HUES64 (cell line): ENCODE results near the gene SLC2A4.
"Not testable (repeated sequence)": the region's sequence is repeated elsewhere in the genome, so short reads cannot be mapped to it uniquely, and the experiment has no call there.

ENCODE experiments used
- H3K27ac ChIP-seq: 2 replicates; pipeline ENCODE4 v1.7.0; 2013; ENCODE audit warnings: low read depth, low read length, inconsistent platforms
- H3K27me3 ChIP-seq: 2 replicates; pipeline ENCODE4 v1.6.1; 2013; ENCODE audit warnings: mild to moderate bottlenecking, low read length; ENCODE audit not compliant: insufficient read depth
- H3K36me3 ChIP-seq: 2 replicates; pipeline ENCODE4 v1.6.1; 2013; ENCODE audit warnings: mild to moderate bottlenecking, low read length; ENCODE audit not compliant: insufficient read depth
- H3K4me1 ChIP-seq: 2 replicates; pipeline ENCODE4 v1.6.1; 2013; ENCODE audit warnings: mild to moderate bottlenecking, low read length, moderate library complexity; ENCODE audit not compliant: insufficient read depth
- H3K4me3 ChIP-seq: 2 replicates; pipeline ENCODE4 v1.5.1; 2013; ENCODE audit warnings: mild to moderate bottlenecking, low read length, moderate library complexity
- H3K9ac ChIP-seq: 2 replicates; pipeline ENCODE4 v1.6.1; 2013; ENCODE audit warnings: mild to moderate bottlenecking, low read depth, low read length
- H3K9me3 ChIP-seq: 2 replicates; pipeline ENCODE4 v1.6.1; 2013; ENCODE audit warnings: low read depth, low read length; ENCODE audit not compliant: insufficient read depth
- WGBS: fragments of 150-250, 120-280 bp; methylation state at CpG from one replicate; pipeline ENCODE4 v1.1.7; 2013; ENCODE audit warnings: missing lambda C conversion rate; 5-methylcytosine and 5-hydroxymethylcytosine counted together

Gene SLC2A4

DNA sequence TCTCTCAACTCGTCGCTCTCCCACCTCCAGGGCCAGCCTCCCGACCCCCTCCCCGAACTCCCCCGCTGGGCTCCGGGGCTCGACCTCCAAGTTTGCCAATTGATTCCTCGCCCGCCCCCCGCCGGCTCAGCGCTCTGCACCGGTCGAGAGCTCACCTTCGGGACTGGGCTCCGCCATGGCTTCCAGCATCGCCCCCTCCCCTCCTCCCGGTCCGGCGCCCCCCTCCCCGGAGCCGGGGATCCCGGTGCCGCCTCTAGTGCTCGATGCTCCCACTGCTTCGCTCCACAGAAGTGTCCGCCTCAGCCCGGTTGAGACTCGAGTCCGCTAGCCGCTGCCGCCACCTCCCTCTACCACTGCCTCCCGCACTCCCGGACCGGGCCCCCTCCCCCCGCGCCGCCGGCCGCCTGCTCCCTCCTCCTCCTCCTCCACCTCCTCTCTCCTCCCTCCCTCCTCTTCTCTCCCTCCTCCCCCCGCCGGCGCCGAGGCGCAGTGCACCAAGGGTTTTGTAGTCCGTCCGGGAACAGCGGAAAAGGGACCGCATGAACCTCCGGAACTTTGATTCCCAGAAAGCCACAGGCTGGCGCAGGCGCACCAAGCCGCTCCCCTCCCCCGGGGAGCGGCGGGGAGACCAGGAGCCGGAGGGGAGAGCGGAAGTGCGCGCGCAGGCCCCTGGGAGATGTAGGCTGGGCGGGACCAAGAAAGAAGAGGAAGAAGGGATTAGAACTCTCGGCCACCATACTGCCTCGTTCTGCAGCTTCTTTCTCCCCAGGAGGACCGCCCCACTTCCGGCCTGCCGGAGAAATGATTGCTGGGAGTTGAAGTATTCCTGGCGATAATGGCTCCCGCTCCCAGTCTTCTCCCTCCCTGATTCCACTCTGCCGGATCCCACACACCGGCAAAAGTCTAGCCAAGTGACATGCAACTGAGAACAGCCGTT lies 42.2 kb upstream of the SLC2A4 start, which contains the start of gene PHF23:
PHF23 (minus strand) TSS at position 367 of the 937 bp plus-strand sequence; CDS start at position 189, 178 bp downstream.
- Histone ChIP-seq H3K27me3 (no peaks in the 10 kb centered on the region), H3K9me3 (no peaks in the 10 kb centered on the region), H3K9ac (peak within 1 kb of the TSS; percentile 84), H3K4me1 (peaks cover 20% of the 10 kb centered on the region), H3K27ac (peak within 1 kb of the TSS; percentile 76), H3K36me3 (peaks cover 44% of the 10 kb centered on the region), H3K4me3 (peak within 1 kb of the TSS; percentile 80)
- under 1% methylated on average over 68 of the region's 72 CpGs for WGBS

DNA sequence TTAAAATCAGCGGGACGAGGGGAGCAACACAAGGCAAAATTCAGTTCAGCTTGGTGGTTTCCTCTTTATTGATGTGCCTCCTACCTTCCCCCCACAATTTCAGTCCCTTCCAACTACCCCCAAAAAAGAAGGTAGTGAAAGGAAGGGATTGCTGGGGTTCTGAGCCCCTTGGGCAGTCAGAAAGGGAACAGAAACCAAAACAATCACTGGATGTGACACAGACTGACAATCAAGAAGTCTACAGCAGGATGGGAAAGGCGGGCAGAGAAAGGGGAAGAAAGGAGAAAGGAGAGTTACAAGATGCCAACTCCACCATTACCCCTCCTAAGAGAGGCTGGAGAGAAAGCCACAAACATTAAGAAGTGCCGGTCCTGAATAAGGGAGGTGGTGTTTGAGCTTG lies 41.1 kb upstream of the SLC2A4 start:
- Histone ChIP-seq H3K27ac (no peak overlapping the region; the same call in 1 of the 2 replicates), H3K27me3 (no peaks in the 10 kb centered on the region), H3K36me3 (peaks cover 42% of the 10 kb centered on the region), H3K4me3 (peak overlapping the region; percentile 41), H3K9me3 (no peaks in the 10 kb centered on the region), H3K9ac (no peak overlapping the region), H3K4me1 (peaks cover 20% of the 10 kb centered on the region)
- WGBS: 74% methylated on average over 3 of the region's 4 CpGs

DNA sequence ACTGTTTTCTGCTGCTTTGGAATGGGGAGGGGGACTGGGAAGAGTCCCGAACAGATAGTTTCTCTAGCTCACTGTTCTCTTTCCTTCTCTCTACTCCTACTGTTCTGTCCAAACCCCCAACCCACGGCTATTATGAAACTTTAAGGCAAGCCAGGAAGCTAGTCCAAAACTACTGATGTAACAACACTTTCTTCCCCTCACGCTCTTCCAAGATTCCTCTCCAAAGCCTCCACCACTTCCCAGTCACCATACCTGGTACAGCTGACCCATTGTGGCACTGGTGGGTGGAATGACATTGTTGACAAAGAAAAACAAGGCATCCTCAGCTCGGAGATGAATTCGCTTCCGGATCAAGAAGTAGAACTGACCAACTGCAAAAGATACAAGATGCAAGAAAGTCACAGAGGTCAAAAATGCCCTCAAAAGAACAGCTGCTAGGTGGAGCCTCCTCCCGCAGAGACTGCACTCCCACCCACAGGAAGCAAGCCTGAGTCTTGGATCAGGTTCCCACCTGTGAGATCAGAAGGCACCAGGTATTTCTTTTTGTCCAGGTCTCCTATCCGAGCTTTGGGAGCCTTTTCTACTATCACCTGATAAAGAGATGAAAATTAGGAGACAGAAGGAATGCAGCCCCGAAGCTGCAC lies 40.3 kb upstream of the SLC2A4 start:
- peaks cover 20% of the 10 kb centered on the region for H3K4me1 ChIP-seq

DNA sequence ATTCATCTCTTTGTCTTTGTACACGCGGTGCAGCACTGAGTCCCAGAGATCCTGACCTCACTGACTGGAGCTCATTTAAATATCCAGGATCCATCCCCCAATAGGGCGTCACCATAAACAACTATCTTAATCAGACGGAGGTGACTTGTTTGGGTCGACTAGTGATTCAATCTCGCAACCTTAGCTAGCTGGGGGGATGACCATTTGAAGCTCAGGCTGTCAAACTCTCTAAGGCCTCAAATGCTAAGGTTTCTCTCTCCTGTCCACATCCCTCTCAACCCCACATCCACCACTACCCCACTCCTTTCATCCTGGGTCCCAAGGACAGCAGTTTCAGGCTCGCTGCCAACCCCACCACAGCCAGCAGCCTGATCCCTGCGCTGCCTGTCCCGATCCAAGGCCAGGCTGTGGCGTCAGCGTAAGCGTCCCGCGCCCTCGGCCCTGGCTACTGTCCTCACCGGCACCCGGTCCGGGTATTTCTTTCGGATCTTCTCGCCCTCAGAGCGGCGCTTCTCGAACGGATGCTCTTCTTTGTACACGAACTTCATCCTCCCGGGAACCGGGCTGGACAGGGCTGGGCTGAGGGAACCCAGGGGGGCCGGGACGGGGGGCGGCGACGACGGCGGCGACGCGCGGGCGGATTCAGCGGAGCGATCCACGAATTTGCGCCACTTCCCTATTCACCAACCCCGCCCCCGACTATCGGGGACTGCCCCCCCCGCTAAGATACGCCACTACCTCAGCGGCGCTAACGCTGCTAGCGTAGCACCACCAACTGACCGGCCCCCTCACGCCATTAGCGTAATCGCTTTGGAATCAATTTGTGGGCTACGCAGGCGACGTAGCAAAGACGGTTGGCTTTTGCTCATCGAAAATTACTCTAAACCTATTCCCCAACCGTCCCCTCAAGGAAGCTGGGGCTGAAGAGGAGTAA lies 39.5 kb upstream of the SLC2A4 start, which contains the start of gene GABARAP:
GABARAP (minus strand) TSS at position 667 of the 934 bp plus-strand sequence; CDS start at position 548, 119 bp downstream.
- WGBS: under 1% methylated on average over 62 of the region's 62 CpGs
- Histone ChIP-seq H3K27me3 (no peaks in the 10 kb centered on the region), H3K9me3 (no peaks in the 10 kb centered on the region), H3K36me3 (peaks cover 41% of the 10 kb centered on the region), H3K9ac (peak within 1 kb of the TSS; percentile 88), H3K4me3 (peak within 1 kb of the TSS; percentile 77), H3K4me1 (peaks cover 18% of the 10 kb centered on the region), H3K27ac (peak within 1 kb of the TSS; percentile 95)

More for the DNA sequence above, 40.3 kb upstream of the SLC2A4 start:
- WGBS: 46% methylated on average over 9 of the region's 9 CpGs
- H3K36me3 ChIP-seq: peaks cover 41% of the 10 kb centered on the region
- no peaks in the 10 kb centered on the region for H3K9me3 ChIP-seq
- H3K27me3 ChIP-seq: no peaks in the 10 kb centered on the region
- H3K9ac ChIP-seq: peak overlapping the region; percentile 88
- H3K27ac ChIP-seq: peak overlapping the region; percentile 95
- H3K4me3 ChIP-seq: peak overlapping the region; percentile 77

DNA sequence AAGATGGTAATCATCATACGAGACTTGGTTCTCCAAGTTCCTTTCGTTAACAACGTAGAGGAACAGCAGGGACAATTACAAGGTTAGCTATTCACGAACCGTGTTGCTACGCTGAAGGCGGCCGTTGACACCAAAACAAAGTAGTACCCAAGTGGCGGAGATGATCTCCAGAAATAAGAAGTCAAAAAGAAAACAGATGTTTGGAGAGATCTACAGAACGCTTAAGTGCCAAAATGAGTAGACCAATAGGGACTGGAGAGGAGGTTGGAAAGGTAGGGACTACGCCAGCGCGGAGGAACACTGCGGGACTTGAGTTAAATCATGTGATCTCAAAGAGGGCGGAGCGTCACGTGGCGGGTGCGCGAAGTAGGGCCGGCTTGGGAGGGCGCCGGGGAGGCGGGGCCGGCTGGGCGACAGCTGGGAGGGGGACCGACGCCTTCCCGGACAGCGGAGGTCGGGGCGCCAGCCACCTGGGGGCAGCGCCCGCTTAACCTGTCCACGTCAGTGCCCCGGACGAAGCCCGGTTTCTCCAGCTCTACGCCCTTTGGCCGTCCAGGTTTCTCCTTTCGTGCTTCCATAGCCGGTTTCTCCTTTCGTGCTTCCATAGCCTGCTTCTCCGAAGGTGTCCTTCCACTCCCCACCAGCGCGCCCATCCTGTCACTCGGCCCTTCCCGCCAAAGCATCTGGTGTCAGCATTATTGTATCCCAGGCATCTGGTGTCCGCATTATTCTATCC lies 38.6 kb upstream of the SLC2A4 start:
- H3K9ac ChIP-seq: peak overlapping the region; percentile 88
- H3K4me3 ChIP-seq: peak overlapping the region; percentile 77
- 2% methylated on average over 49 of the region's 49 CpGs for WGBS
- H3K9me3 ChIP-seq: no peaks in the 10 kb centered on the region
- H3K27ac ChIP-seq: peak overlapping the region; percentile 95
- peaks cover 37% of the 10 kb centered on the region for H3K36me3 ChIP-seq
- no peaks in the 10 kb centered on the region for H3K27me3 ChIP-seq
- H3K4me1 ChIP-seq: peaks cover 14% of the 10 kb centered on the region; the same call in 1 of the 2 replicates

DNA sequence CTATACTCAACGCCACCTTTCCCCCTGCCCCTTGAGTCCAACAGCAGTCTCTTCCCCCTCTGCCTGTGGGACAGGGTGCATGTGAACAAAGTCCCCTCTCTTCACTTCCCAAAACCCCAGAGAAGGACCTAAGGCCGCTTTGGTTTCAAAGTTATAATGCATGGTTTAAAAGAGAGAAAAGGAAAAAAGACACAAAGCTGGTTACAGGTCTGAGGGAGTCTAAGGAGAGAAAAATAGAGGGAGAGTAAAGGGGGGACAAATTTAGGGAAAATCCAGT lies 38.1 kb upstream of the SLC2A4 start:
- H3K4me3 ChIP-seq: peak overlapping the region; percentile 77
- H3K27ac ChIP-seq: peak overlapping the region; percentile 95; the same call in 1 of the 2 replicates
- H3K36me3 ChIP-seq: peaks cover 37% of the 10 kb centered on the region
- no peaks in the 10 kb centered on the region for H3K27me3 ChIP-seq
- peak overlapping the region; percentile 88; the same call in 1 of the 2 replicates for H3K9ac ChIP-seq
- WGBS: 54% methylated on average over 2 of the region's 2 CpGs
- H3K4me1 ChIP-seq: peaks cover 14% of the 10 kb centered on the region; the same call in 1 of the 2 replicates
- no peaks in the 10 kb centered on the region for H3K9me3 ChIP-seq

DNA sequence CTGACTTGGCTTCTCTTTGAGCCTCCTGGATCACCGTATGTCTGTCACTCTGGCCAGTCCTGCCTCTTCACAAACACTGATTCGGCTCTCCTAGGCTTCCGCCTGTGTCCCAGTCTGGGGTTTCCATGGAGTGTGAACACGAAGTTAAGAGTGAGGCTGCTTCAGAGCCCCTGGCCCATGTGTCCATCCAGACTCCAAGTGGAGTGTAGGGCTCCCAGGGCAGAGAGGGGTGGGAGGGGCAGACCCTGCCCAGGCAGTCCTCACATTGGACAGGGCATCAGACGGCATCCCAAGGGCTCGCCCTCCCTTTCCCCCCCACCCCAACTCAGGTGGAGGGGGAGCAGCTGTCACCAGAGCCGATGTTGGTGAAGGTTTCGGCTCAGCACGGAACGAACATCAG lies 37.7 kb upstream of the SLC2A4 start:
- not testable (repeated sequence) for H3K9ac ChIP-seq, H3K4me3 ChIP-seq, H3K9me3 ChIP-seq, H3K27me3 ChIP-seq, H3K27ac ChIP-seq
- Histone ChIP-seq H3K4me1 (peaks cover 14% of the 10 kb centered on the region; the same call in 1 of the 2 replicates), H3K36me3 (peaks cover 37% of the 10 kb centered on the region)
- 96% methylated on average over 9 of the region's 10 CpGs for WGBS

DNA sequence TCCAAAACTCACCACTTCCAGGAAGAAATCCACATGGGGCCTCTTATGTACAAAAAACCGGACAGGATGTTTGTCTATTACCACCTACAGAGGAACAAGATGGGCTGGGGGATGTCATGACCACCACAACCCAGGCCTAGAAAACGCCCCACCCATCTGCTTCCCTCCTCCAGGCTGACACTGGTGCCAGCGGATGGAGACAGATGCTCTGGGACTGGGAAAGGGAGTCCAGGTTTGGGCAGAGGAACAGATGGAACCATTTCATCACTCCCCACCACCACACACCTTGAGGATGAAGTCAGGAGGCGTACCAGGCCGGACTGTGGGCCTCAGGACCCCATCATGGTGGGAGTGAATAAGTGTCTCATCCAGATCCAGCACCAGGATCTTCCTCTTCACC lies 34.7 kb upstream of the SLC2A4 start:
- no peak overlapping the region for H3K9ac ChIP-seq
- 95% methylated on average over 5 of the region's 5 CpGs for WGBS
- peaks cover 7% of the 10 kb centered on the region; the same call in 1 of the 2 replicates for H3K4me1 ChIP-seq
- H3K4me3 ChIP-seq: no peak overlapping the region
- H3K27ac ChIP-seq: no peak overlapping the region
- peaks cover 28% of the 10 kb centered on the region for H3K36me3 ChIP-seq
- H3K9me3 ChIP-seq: no peaks in the 10 kb centered on the region
- no peaks in the 10 kb centered on the region for H3K27me3 ChIP-seq

DNA sequence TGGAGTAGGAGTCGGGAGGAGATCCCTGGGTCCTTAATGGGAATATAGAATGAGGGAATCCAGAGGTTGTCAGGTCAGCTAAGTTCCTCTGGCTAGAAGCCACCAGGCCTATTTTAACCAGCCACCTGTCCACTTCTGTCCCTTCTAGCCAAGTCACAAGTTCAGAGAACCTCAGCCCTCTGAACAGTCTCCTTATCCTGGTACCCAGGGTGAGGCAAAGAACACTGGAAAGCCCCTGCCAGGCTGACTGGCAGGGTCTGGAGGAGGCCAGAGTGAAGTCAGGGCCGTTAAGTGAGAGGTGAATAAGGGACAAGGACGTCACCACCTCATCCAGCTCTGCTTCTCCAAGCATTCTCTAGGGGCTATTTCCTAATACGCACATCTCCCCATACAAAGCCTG lies 32.7 kb upstream of the SLC2A4 start:
- no peak overlapping the region for H3K4me3 ChIP-seq
- peaks cover 28% of the 10 kb centered on the region for H3K36me3 ChIP-seq
- H3K9ac ChIP-seq: no peak overlapping the region

DNA sequence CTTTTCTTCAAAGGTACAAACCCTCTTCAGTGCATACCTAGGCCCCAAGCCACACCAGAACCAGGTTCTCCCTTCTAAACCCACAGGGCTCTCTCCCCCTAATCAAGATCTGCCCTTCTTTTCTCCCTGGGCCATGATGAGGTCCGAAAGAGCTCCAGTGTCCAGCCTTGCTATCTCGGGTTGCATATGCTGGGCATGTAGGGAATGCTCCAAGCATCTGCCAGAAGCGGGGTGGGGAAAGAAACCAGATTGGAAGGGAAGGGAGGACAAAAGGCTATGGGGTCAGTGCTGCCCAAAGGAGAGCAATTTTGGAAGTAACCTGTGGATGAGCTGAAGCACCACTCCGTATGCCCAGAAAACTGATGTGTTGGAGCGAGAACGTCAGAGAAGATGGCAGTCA lies 32.3 kb upstream of the SLC2A4 start:
- 0 out of 2 replicates have a peak overlapping the region, but pooled peaks have one; percentile 89 for H3K4me3 ChIP-seq
- WGBS: 92% methylated on average over 6 of the region's 6 CpGs
- H3K4me1 ChIP-seq: peaks cover 13% of the 10 kb centered on the region; the same call in 1 of the 2 replicates
- H3K27ac ChIP-seq: no peak overlapping the region
- no peaks in the 10 kb centered on the region for H3K9me3 ChIP-seq
- no peak overlapping the region for H3K9ac ChIP-seq
- H3K27me3 ChIP-seq: no peaks in the 10 kb centered on the region
- peaks cover 28% of the 10 kb centered on the region for H3K36me3 ChIP-seq

More for the DNA sequence above, 32.7 kb upstream of the SLC2A4 start:
- Histone ChIP-seq H3K27me3 (no peaks in the 10 kb centered on the region), H3K4me1 (peaks cover 13% of the 10 kb centered on the region; the same call in 1 of the 2 replicates), H3K9me3 (no peaks in the 10 kb centered on the region), H3K27ac (no peak overlapping the region)
- WGBS: 92% methylated on average over 4 of the region's 4 CpGs
